Kidney (tissue), 14 donors: ENCODE measurements around the gene CUEDC1. TPM values are rescaled to one million over a fixed set of nuclear protein-coding genes. Genes with fewer than 3 reads are reported as not detected.
A peak's percentile ranks its signal among the peaks of the same experiment; 100 is the strongest.

ENCODE experiments used
- DNase-seq, 5 donors: peaks; one replicate each; pipeline ENCODE4 v3.0.0-alpha.2; 2013 to 2020
- FAIRE-seq: peaks from 2 replicates; lab custom pipeline; 2012; peaks lifted over from hg19 to GRCh38; lab: Jason Lieb, UNC
- H3K27ac ChIP-seq, 2 donors: one replicate each; pipeline ENCODE4 v1.7.0; 2013; ENCODE audit warnings: low read depth in 2 of 2, low read length in 2 of 2, inconsistent platforms in 1 of 2
- H3K27me3 ChIP-seq: one replicate; pipeline ENCODE4 v1.7.1; 2013; ENCODE audit warnings: low read length, inconsistent platforms; ENCODE audit not compliant: control insufficient read depth, insufficient read depth
- H3K36me3 ChIP-seq, 3 donors: one replicate each; pipeline versions ENCODE4 v1.7.0 to v1.7.1; 2013; ENCODE audit warnings: low read length in 3 of 3, control low read depth in 1 of 3, inconsistent platforms in 1 of 3; ENCODE audit not compliant: insufficient read depth in 3 of 3, control insufficient read depth in 2 of 3
- H3K4me1 ChIP-seq, 3 donors: one replicate each; pipeline versions ENCODE4 v1.7.0 to v1.7.1; 2013; ENCODE audit warnings: low read length in 3 of 3, inconsistent platforms in 1 of 3, low read depth in 1 of 3; ENCODE audit not compliant: control insufficient read depth in 2 of 3, insufficient read depth in 2 of 3
- H3K4me3 ChIP-seq, 3 donors: one replicate each; pipeline versions ENCODE4 v1.7.0 to v1.8.1; 2013; ENCODE audit warnings: low read length in 3 of 3, control low read depth in 1 of 3, inconsistent platforms in 1 of 3
- H3K9ac ChIP-seq, 3 donors: one replicate each; pipeline versions ENCODE4 v1.7.0 to v1.7.1; 2013; ENCODE audit warnings: low read length in 3 of 3, control low read depth in 1 of 3, inconsistent platforms in 1 of 3
- H3K9me3 ChIP-seq, 3 donors: one replicate each; pipeline versions ENCODE4 v1.7.0 to v1.7.1; 2013; ENCODE audit warnings: low read length in 3 of 3, control low read depth in 1 of 3, inconsistent platforms in 1 of 3; ENCODE audit not compliant: control insufficient read depth in 2 of 3, insufficient read depth in 1 of 3
- CTCF ChIP-seq: IDR thresholded peaks from 3 replicates; pipeline ENCODE4 v1.5.1; 2012; ENCODE audit warnings: mild to moderate bottlenecking, moderate library complexity, borderline replicate concordance; ENCODE audit not compliant: insufficient read depth; ENCODE audit errors: extremely low read depth
- intact Hi-C: fragments of 100-400 bp; cut with DNase I; formaldehyde crosslinking; loops from one replicate; pipeline ENCODE4 v1.11.1; 2022
- polyA plus RNA-seq: library from polyadenylated mRNA; stranded (reverse); fragments of 350-450 nt; fragmentation: Illumina TruSeq; extraction: RNeasy Lipid Tissue Mini Kit (QIAGEN cat#74804); gene quantifications from one replicate; pipeline ENCODE4 v1.2.3, GENCODE V29; 2014; ENCODE audit warnings: low read depth, low replicate concordance; ENCODE audit not compliant: insufficient read depth
- total RNA-seq: library from RNA; stranded (reverse); fragmentation: NEBNext Ultra II Directional; extraction: Animal tissue kit (Norgen Biotek cat#: 25700); gene quantifications from one replicate; pipeline ENCODE4 v1.2.1, GENCODE V29; 2021
- donor health status: control.
- donor health status: control.
- donor health status: control.
- donor health status: control.
- donor health status: control.
- donor health status: DM: yes; HTN: yes; CAD: no.
- donor health status: Normal renal cell carcinoma (clear cell type).

CUEDC1 gene
- total and polyA plus RNA-seq, 2 donors from 2014 or later, result 33.0 to 52.3 TPM

- Histone ChIP-seq H3K9me3 (no peaks in the 10 kb centered on the region), H3K27ac (peak overlapping the region in 1 of 2 donors; percentile 23), H3K36me3 (no peaks in the 10 kb centered on the region), H3K4me3 (no peak overlapping the region), H3K4me1 (peaks cover 9 to 51% (median 50%) of the 10 kb centered on the region in 3 donors), H3K9ac (peak overlapping the region in 1 of 3 donors; percentile 28), H3K27me3 (no peaks in the 10 kb centered on the region)
- FAIRE-seq (no peak), DNase-seq (no peak)
- TF ChIP-seq CTCF, result no peak
- intact Hi-C loops, result no loop called here
These were observed 25.0 kb downstream of the CUEDC1 start for GRCh38 chr17:57930239-57930638.

- no peak overlapping the region for H3K9ac ChIP-seq
- TF ChIP-seq CTCF, result no peak
- H3K9me3 ChIP-seq, result no peaks in the 10 kb centered on the region
- H3K27ac ChIP-seq, result peak overlapping the region; percentile 20 to 40
- H3K4me3 ChIP-seq, result no peak overlapping the region
- no peaks in the 10 kb centered on the region for H3K27me3 ChIP-seq
- FAIRE-seq, result no peak
- intact Hi-C loops, result no loop called here
- H3K36me3 ChIP-seq, result no peaks in the 10 kb centered on the region
- DNase-seq, result no peak
- H3K4me1 ChIP-seq, result peaks cover 5 to 50% (median 49%) of the 10 kb centered on the region in 3 donors
These were observed 25.8 kb downstream of the CUEDC1 start for GRCh38 chr17:57929386-57929785.

- H3K36me3 ChIP-seq, result no peaks in the 10 kb centered on the region
- H3K27ac ChIP-seq, result peak overlapping the region in 1 of 2 donors; percentile 20
- H3K27me3 ChIP-seq, result no peaks in the 10 kb centered on the region
- no peak for FAIRE-seq
- H3K9me3 ChIP-seq, result no peaks in the 10 kb centered on the region
- peaks cover 5 to 51% (median 49%) of the 10 kb centered on the region in 3 donors for H3K4me1 ChIP-seq
- DNase-seq, result no peak
- no peak overlapping the region for H3K9ac ChIP-seq
- no peak for TF ChIP-seq CTCF
- intact Hi-C loops, result no loop called here
- H3K4me3 ChIP-seq, result no peak overlapping the region
These were observed 26.3 kb downstream of the CUEDC1 start for GRCh38 chr17:57928928-57929327.
